SK-N-SH treated with all-trans-retinoic acid at 6 μM for 48 hours (cell line): ENCODE results near the gene CCDC167.

ENCODE experiments used
- CREB5 ChIP-seq: fragments of 250-450 bp; sonication (Bioruptor Pico); IDR thresholded peaks from 2 replicates; pipeline ENCODE4 v1.5.1; 2020; ENCODE audit warnings: low read depth, mild to moderate bottlenecking, moderate library complexity
- ESRRG ChIP-seq: fragments of 250-450 bp; sonication (Bioruptor Pico); IDR thresholded peaks from 2 replicates; pipeline ENCODE4 v1.6.1; 2021; ENCODE audit warnings: mild to moderate bottlenecking
- GLIS3 ChIP-seq: fragments of 250-450 bp; sonication (Bioruptor Pico); IDR thresholded peaks from 2 replicates; pipeline ENCODE4 v1.5.0; 2020; ENCODE audit warnings: mild to moderate bottlenecking, moderate library complexity
- ISL1 ChIP-seq: fragments of 250-450 bp; sonication (Bioruptor Pico); IDR thresholded peaks from 2 replicates; pipeline ENCODE4 v2.1.2; 2022; ENCODE audit warnings: mild to moderate bottlenecking, moderate library complexity
- RARB ChIP-seq: fragments of 250-450 bp; sonication (Bioruptor Pico); IDR thresholded peaks from 2 replicates; pipeline ENCODE4 v1.8.0; 2021; ENCODE audit warnings: mild to moderate bottlenecking, moderate library complexity
- SNAI2 ChIP-seq: fragments of 250-450 bp; sonication (Bioruptor Pico); IDR thresholded peaks from 2 replicates; pipeline ENCODE4 v1.5.0; 2020; ENCODE audit warnings: mild to moderate bottlenecking, moderate library complexity
- TCF4 ChIP-seq: fragments of 250-450 bp; sonication (Bioruptor Pico); IDR thresholded peaks from 2 replicates; pipeline ENCODE4 v1.8.0; 2021; ENCODE audit warnings: mild to moderate bottlenecking, moderate library complexity, borderline replicate concordance
- ZFP3 ChIP-seq: fragments of 250-450 bp; sonication (Bioruptor Pico); IDR thresholded peaks from 2 replicates; pipeline ENCODE4 v1.5.0; 2020; ENCODE audit warnings: mild to moderate bottlenecking, moderate library complexity
- ZFP30 ChIP-seq: fragments of 450-650 bp; formaldehyde crosslinking; IDR thresholded peaks from 2 replicates; pipeline ENCODE4 v1.5.0; 2022; ENCODE audit warnings: mild to moderate bottlenecking, moderate library complexity

- TF ChIP-seq CREB5 (CRISPR knock-in tag): no peak
- TF ChIP-seq RARB (CRISPR knock-in tag): no peak
- TF ChIP-seq ESRRG (CRISPR knock-in tag): no peak
- TF ChIP-seq TCF4 (CRISPR knock-in tag): no peak
- TF ChIP-seq SNAI2 (CRISPR knock-in tag): no peak
- TF ChIP-seq GLIS3 (CRISPR knock-in tag): no peak
- TF ChIP-seq ZFP3 (CRISPR knock-in tag): no peak
- no peak for TF ChIP-seq ISL1
- TF ChIP-seq ZFP30 (CRISPR knock-in tag): no peak
Observed at GRCh38 chr6:37435373-37435772, 64.3 kb downstream of the CCDC167 start.
